Panc1 (cell line): Measurements from ENCODE around the gene OTOG. TPM values are rescaled to one million over a fixed set of nuclear protein-coding genes. Genes with fewer than 3 reads are reported as not detected.

Experiments used
- ATAC-seq: fragments of 200-7000 bp; cut with Tn5 transposase; 2 replicates; pipeline ENCODE4 v1.9.1; 2020; ENCODE audit warnings: mild to moderate bottlenecking, moderate library complexity
- BruUV-seq: library from RNA; stranded (reverse); fragments of 400-500 nt; replicated peaks from 2 replicates; lab custom pipeline; 2021; lab: Mats Ljungman, UMichigan
- CTCF ChIA-PET: fragments of 300-600 bp; sonication (Branson Sonifier 250); formaldehyde crosslinking; loops from one replicate; lab custom pipeline; 2022; ENCODE audit warnings: antibody characterized with exemption; lab: Charles Lee
- POLR2A ChIA-PET: fragments of 300-600 bp; sonication (Branson Sonifier 250); formaldehyde crosslinking; loops from one replicate; lab custom pipeline; 2022; ENCODE audit warnings: antibody characterized with exemption; lab: Charles Lee
- DNase-seq: peaks from one replicate; pipeline ENCODE4 v3.0.0-alpha.2; 2010; ENCODE audit warnings: low read depth, low spot score
- H3K27ac ChIP-seq: 2 replicates; pipeline ENCODE4 v1.5.1; 2011; ENCODE audit warnings: mild to moderate bottlenecking, low read length, inconsistent platforms
- H3K27me3 ChIP-seq: fragments of 200-500 bp; sonication (Bioruptor generic); 2 replicates; pipeline ENCODE4 v1.6.0; 2014; ENCODE audit warnings: low read length, inconsistent platforms; ENCODE audit not compliant: control insufficient read depth, insufficient read depth
- H3K36me3 ChIP-seq: fragments of 200-500 bp; sonication (Bioruptor generic); 2 replicates; pipeline ENCODE4 v1.5.1; 2014; ENCODE audit warnings: inconsistent platforms, mild to moderate bottlenecking, low read length, moderate library complexity; ENCODE audit not compliant: control insufficient read depth, insufficient read depth
- H3K4me1 ChIP-seq: 2 replicates; pipeline ENCODE4 v1.5.1; 2011; ENCODE audit warnings: inconsistent platforms, mild to moderate bottlenecking, low read length, moderate library complexity; ENCODE audit not compliant: control insufficient read depth, insufficient read depth
- H3K4me3 ChIP-seq, 2 experiments: 2 replicates each; pipeline ENCODE4 v1.5.1; 2011 to 2012; ENCODE audit warnings: low read depth in 2 of 2, low read length in 2 of 2, mild to moderate bottlenecking in 2 of 2, inconsistent platforms in 1 of 2, moderate library complexity in 1 of 2
- H3K9me3 ChIP-seq: fragments of 200-500 bp; sonication (Bioruptor generic); 2 replicates; pipeline ENCODE4 v1.5.1; 2014; ENCODE audit warnings: low read depth, mild to moderate bottlenecking, inconsistent platforms, low read length, moderate library complexity; ENCODE audit not compliant: control insufficient read depth, insufficient read depth
- CTCF ChIP-seq: fragments of 450-650 bp; IDR thresholded peaks from 2 replicates; pipeline ENCODE4 v1.5.1; 2017; ENCODE audit warnings: mild to moderate bottlenecking
- POLR2AphosphoS5 ChIP-seq: IDR thresholded peaks from 2 replicates; pipeline ENCODE4 v1.6.1; 2012; ENCODE audit warnings: mild to moderate bottlenecking, low read depth, low read length, moderate library complexity
- REST ChIP-seq, 2 experiments: IDR thresholded peaks; 2 replicates each; pipeline ENCODE4 v1.6.1; 2011 to 2012; ENCODE audit warnings: low read depth in 2 of 2, control low read depth in 1 of 2, low read length in 1 of 2, mild to moderate bottlenecking in 1 of 2, moderate library complexity in 1 of 2; ENCODE audit not compliant: insufficient read depth in 1 of 2
- SIN3A ChIP-seq: IDR thresholded peaks from 2 replicates; pipeline ENCODE4 v1.6.1; 2012; ENCODE audit warnings: low read depth, mild to moderate bottlenecking, low read length, moderate library complexity, borderline replicate concordance; ENCODE audit not compliant: insufficient read depth
- TCF7L2 ChIP-seq: IDR thresholded peaks from 2 replicates; pipeline ENCODE4 v1.6.1; 2011; ENCODE audit warnings: mild to moderate bottlenecking, low read depth, low read length, inconsistent platforms
- in situ Hi-C: cut with HindIII; loops from 2 replicates; pipeline ENCODE4 v1.10.0; 2016; ENCODE audit warnings: low sequenced_read_pairs, low pct_unique_long_range_greater_than_20kb
- intact Hi-C: fragments of 100-400 bp; cut with micrococcal nuclease; formaldehyde crosslinking; loops from one replicate; pipeline ENCODE4 v1.10.0; 2022; ENCODE audit not compliant: unreplicated experiment
- total RNA-seq: library from RNA; stranded (reverse); gene quantifications from one replicate; pipeline ENCODE4 v1.2.1, GENCODE V29; 2021; ENCODE audit not compliant: unreplicated experiment

The OTOG gene
- total RNA-seq, 1 experiment from 2014 or later = not detected

GRCh38 chr11:17602105-17603001 is 55.3 kb downstream of the OTOG start:
- intact Hi-C loops = no loop called here
- no peak overlapping the region for H3K27ac ChIP-seq
- H3K36me3 ChIP-seq = no peaks in the 10 kb centered on the region
- no peaks in the 10 kb centered on the region for H3K4me1 ChIP-seq
- H3K27me3 ChIP-seq = no peaks in the 10 kb centered on the region
- TF ChIP-seq CTCF (no peak), TCF7L2 (no peak), SIN3A (no peak), POLR2AphosphoS5 (no peak), REST (IDR thresholded peaks at IDR 0.05; ENCODE audit: insufficient read depth in 1 of 2, low read depth in 2 of 2, low read length in 1 of 2) (no peak)
- BruUV-seq = no TSS peak
- DNase-seq (no peak), ATAC-seq (no peak)
- H3K4me3 ChIP-seq = no peak overlapping the region
- H3K9me3 ChIP-seq = no peaks in the 10 kb centered on the region
- in situ Hi-C loops = no loop called here
- CTCF ChIA-PET = interaction anchor here (1.0 kb wide), 1 partner anchor 129 kb away, joined by 5 read pairs; no protein-coding TSS in a partner anchor
- POLR2A ChIA-PET = no interaction called here

- no peak for TF ChIP-seq CTCF
- no peak for TF ChIP-seq POLR2AphosphoS5
- no peak for TF ChIP-seq SIN3A
- no peak for TF ChIP-seq REST (IDR thresholded peaks at IDR 0.05; ENCODE audit: insufficient read depth in 1 of 2, low read depth in 2 of 2, low read length in 1 of 2)
- no peak for TF ChIP-seq TCF7L2
- no peaks in the 10 kb centered on the region for H3K27me3 ChIP-seq
- intact Hi-C loops (no loop called here), in situ Hi-C loops (no loop called here)
- ChIA-PET CTCF (interaction anchor here (1.0 kb wide), 1 partner anchor 128 kb away, joined by 5 read pairs; no protein-coding TSS in a partner anchor), POLR2A (no interaction called here)
- no TSS peak for BruUV-seq
- no peak for DNase-seq
- no peaks in the 10 kb centered on the region for H3K36me3 ChIP-seq
- no peak overlapping the region for H3K27ac ChIP-seq
- H3K9me3 ChIP-seq = no peaks in the 10 kb centered on the region
- ATAC-seq = no peak
- H3K4me3 ChIP-seq = no peak overlapping the region
- no peaks in the 10 kb centered on the region for H3K4me1 ChIP-seq
These were observed 56.2 kb downstream of the OTOG start for GRCh38 chr11:17603056-17603825.
